HG03469 (cell line): Measurements from ENCODE around the gene NCOA6.
A peak's percentile ranks its signal among the peaks of the same experiment; 100 is the strongest.
"Not testable (repeated sequence)": the region's sequence is repeated elsewhere in the genome, so short reads cannot be mapped to it uniquely, and the experiment has no call there.

Experiments
- ATAC-seq: cut with Tn5 transposase; IDR thresholded peaks from one replicate; pipeline ENCODE4 v1.9.1; 2021; ENCODE audit warnings: mild to moderate bottlenecking, moderate library complexity, moderate number of reproducible peaks; ENCODE audit not compliant: unreplicated experiment

Gene NCOA6

DNA sequence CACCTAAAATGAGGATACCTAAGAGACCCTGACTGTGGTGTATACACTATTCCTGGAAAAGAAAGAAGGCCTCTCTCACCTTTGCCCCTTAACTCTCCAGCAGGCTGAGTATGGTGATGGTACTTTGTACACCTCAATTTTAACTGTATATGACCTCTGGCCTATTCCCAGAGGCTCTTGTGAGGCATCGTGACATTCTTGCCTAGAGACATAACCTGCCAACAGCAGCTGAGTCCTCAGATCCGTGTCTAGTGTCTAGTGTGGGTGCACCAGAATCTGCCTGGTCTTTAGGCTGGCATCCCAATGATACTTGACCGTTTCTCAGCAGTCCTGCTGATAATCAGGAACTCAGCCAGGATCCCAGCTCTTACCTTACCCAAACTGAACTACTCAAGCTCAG lies 101.3 kb downstream of the NCOA6 start:
- ATAC-seq = no peak

DNA sequence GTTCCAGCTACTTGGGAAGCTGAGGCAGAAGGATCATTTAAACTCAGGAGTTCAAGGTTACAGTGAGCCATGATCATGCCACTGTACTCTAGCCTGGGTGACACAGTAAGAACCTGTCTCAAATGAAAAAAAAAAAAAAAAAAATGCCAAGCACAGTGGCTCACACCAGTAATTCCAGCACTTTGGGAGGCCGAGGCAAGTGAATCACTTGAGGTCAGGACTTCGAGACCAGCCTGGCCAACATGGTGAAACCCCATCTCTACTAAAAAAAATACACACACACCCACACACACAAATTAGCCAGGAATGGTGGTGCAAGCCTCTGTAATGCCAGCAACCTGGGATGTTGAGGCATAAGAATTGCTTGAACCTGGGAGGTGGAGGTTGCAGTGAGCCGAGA lies 102.9 kb downstream of the NCOA6 start:
- ATAC-seq = not testable (repeated sequence)

GRCh38 chr20:34720266-34720665 lies 105.2 kb downstream of the NCOA6 start:
- ATAC-seq = no peak

DNA sequence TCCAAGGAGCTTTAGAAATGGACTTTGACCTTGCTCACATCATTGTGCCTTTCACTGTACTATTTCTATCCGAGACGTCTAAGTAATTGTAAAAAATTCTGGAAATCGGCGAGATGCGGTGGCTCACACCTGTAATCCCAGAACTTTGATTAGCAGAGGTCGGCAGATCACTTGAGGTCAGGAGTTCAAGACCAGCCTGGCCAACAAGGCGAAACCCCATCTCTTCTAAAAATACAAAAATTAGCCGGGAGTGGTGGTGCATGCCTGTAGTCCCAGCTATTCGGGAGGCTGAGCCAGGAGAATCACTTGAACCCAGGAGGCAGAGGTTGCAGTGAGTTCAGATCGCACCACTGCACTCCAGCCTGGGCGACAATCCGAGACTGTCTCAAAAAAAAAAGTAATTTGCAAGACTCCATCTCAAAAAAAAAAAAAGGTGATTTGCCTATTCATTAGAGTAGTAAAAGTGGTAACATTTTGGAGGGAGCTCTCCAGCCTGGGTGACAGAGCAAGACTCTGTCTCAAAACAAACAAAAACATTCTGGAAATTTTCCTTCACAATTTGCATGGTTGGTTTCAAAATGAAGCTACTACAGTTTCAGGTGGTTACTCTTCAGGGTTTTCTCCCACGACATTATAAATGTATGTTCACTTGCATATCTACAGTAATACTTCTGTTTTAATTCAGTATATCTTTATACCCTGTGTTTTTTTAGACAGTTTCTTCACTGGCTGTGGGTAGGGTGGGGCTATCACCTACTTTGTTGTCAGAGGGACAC lies 106.0 kb downstream of the NCOA6 start:
- peak; percentile 81 for ATAC-seq

- no peak for ATAC-seq
Measured at GRCh38 chr20:34717230-34718095, 108.0 kb downstream of the NCOA6 start.

GRCh38 chr20:34716921-34717229 lies 108.6 kb downstream of the NCOA6 start:
- ATAC-seq = no peak

DNA sequence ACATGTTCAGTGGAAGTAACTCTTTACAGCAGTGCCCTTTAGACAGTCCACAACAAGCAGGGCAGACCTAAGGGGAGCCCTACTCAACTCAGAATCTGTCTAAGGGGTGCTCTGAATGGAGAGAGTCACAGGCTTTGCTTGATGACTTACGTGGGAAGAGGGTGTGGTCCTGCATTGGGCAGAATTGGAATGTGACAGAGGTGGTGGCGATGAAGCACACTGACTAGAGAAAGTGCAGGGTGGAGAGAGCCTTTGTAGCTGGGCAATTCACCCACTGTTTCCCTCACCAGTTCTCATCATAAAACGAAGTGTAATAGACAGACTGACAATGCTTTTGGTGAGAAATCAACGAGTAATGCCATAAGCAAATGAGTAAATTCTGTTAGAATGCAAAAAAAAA lies 110.1 kb downstream of the NCOA6 start:
- ATAC-seq = no peak

- ATAC-seq = not testable (repeated sequence)
Measured at GRCh38 chr20:34713944-34714515, 111.4 kb downstream of the NCOA6 start.

DNA sequence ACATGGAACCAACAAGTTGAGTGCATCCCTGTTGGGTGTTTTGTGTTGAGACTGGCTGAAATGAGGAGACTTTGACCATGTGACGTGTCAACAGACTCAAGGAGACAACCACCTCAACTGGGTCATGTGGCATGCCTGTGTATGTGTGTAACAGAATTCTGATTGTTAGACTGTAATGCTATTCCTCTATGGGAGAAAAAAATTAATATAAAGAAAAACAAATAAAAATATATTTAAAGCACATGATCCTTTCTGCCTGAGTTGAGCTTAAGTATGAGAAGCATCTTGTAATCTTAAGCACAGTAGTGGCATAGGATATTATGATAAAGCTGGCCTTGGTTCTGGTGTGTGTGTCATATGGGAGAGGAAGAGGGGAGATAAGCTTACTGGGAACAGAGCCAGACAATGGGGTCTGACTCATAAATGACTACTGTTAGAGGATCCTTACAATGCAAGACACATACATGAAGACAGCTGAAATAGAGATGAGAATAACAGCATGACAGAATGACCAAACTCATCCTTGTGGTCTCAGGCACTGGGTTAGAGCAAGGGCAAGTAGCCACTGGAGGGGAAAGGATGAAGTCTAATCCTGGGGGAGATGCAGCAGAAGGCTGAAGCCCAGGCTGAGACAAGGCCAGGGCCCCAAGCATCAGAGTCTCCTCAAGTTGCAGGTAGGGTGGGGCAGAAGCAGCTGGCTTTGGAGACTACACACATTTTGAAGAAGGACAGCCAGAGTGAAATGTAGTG lies 112.1 kb downstream of the NCOA6 start:
- no peak for ATAC-seq

GRCh38 chr20:34712525-34713192 lies 112.8 kb downstream of the NCOA6 start:
- ATAC-seq = no peak

- ATAC-seq = no peak
Measured at GRCh38 chr20:34711813-34712430, 113.5 kb downstream of the NCOA6 start.

- ATAC-seq = no peak
Measured at GRCh38 chr20:34710861-34711574, 114.4 kb downstream of the NCOA6 start.

DNA sequence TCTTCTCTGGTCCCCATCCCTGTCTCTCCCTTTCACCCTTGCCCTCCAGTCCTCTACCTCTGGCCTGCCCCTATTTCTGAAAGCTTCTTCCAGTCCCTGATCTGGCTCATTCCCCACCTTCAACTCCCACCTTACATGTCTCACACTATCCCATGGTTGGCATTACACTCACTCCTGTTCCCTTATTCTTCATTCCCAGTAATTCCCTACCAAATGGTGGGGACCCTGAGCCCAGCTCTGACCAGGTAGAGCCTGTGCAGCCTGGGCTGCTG lies 114.9 kb downstream of the NCOA6 start:
- ATAC-seq = no peak

- ATAC-seq = no peak
Measured at GRCh38 chr20:34709831-34710567, 115.5 kb downstream of the NCOA6 start.

DNA sequence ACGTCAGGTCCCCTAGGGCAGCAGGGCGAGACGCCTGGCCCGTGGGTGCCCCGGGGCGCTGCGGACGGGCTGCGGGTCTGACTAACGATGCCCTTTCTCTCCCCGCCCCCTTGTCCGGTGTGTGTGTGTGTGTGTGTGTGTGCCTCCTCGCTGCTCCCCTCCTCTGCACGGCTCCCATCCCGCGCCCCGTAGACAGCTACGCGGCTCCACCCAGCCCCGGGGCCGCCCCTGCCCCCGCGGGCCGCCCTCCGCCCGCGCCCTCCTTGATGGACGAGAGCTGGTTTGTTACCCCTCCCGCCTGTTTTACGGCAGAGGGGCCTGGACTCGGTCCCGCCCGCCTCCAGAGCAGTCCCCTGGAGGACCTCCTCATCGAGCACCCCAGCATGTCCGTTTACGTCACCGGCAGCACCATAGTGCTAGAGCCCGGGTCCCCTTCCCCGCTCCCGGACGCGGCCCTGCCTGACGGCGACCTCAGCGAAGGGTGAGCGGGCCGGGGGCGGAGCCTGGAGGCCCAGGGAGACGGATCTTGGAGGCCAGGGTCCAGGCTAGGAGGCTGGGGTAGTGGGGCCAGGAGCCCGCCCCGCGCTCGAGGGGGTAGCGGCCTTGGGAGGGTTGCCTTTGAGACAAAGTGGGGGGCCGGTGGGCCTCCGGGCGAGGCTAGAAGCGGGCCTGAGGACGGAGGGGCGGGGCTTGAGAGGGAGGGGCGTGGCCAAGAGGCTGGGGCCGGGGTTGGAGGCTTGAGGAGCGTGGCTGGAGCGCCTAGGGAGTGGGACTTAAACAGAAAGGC lies 116.2 kb downstream of the NCOA6 start:
- ATAC-seq = no peak

DNA sequence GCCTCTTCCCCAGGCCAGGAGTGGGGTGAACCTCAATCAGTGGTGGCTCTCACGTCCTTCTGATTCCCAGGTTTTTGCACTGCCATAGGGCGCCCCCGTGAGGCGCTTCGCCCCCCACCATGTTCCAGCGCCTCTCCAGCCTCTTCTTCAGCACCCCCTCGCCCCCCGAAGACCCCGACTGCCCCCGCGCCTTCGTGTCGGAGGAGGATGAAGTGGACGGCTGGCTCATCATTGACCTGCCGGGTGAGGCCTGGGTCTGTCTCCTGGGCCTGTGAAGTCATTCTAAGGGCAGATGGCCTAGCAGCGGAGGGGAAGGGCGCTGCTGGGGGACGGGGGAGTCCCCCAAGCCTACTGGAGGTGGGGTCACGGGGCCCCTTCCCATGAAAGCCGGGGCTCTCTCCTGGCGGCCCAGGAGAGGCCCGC lies 116.8 kb downstream of the NCOA6 start:
- ATAC-seq = no peak

GRCh38 chr20:34706912-34707784 lies 118.3 kb downstream of the NCOA6 start:
- no peak for ATAC-seq
